PC-3 (cell line): ENCODE data around the gene SH3BP4.

Experiments
- CTCF ChIP-seq: fragments of 300-600 bp; sonication (generic); conservative IDR thresholded peaks from 2 replicates; pipeline ENCODE4 v1.5.1; 2017; ENCODE audit warnings: antibody characterized with exemption, low read depth, mild to moderate bottlenecking, low read length
- EZH2 ChIP-seq: fragments of 300-600 bp; sonication (generic); IDR thresholded peaks from one replicate; pipeline ENCODE4 v1.6.1; 2017; ENCODE audit warnings: antibody characterized with exemption, mild to moderate bottlenecking, low read length; ENCODE audit not compliant: unreplicated experiment
- EZH2phosphoT487 ChIP-seq: fragments of 300-600 bp; sonication (generic); IDR thresholded peaks from 2 replicates; pipeline ENCODE4 v1.6.1; 2018; ENCODE audit warnings: mild to moderate bottlenecking, antibody characterized with exemption, low read length, borderline replicate concordance

- TF ChIP-seq CTCF, result no peak
- no peak for TF ChIP-seq EZH2
- TF ChIP-seq EZH2phosphoT487, result no peak
These were observed 12.2 kb downstream of the SH3BP4 start for GRCh38 chr2:234963773-234964615.
